Spleen (tissue), 11 donors: ENCODE measurements around the gene FADS6. TPM values are rescaled to one million over a fixed set of nuclear protein-coding genes. Genes with fewer than 3 reads are reported as not detected.

Source experiments
- DNase-seq: peaks from one replicate; pipeline ENCODE4 v3.0.0-alpha.2; 2020
- H3K27ac ChIP-seq, 8 donors: fragments of 200-600 bp; sonication (generic) in 7 of 8; 1 replicate in 4 of 8; 2 replicates in 4 of 8; pipeline versions ENCODE4 v1.5.0 to v1.8.0; 2016 to 2021; ENCODE audit warnings: inconsistent platforms in 4 of 8, mild to moderate bottlenecking in 4 of 8, moderate library complexity in 1 of 8
- H3K27me3 ChIP-seq, 7 donors: fragments of 200-600 bp; sonication (generic) in 6 of 7; replicated peaks in 1 of 7; 1 replicate in 4 of 7; 2 replicates in 3 of 7; pipeline versions ENCODE4 v1.5.0 to v1.8.0; 2016 to 2021; ENCODE audit warnings: inconsistent platforms in 3 of 7, mild to moderate bottlenecking in 1 of 7
- H3K36me3 ChIP-seq, 6 donors: fragments of 200-600 bp; sonication (generic) in 5 of 6; 1 replicate in 4 of 6; 2 replicates in 2 of 6; pipeline versions ENCODE4 v1.5.0 to v1.8.0; 2016 to 2021; ENCODE audit warnings: inconsistent platforms in 2 of 6
- H3K4me1 ChIP-seq, 6 donors: fragments of 200-600 bp; sonication (generic) in 5 of 6; 1 replicate in 3 of 6; 2 replicates in 3 of 6; pipeline versions ENCODE4 v1.5.0 to v1.8.0; 2016 to 2021; ENCODE audit warnings: inconsistent platforms in 3 of 6
- H3K4me3 ChIP-seq, 8 donors: fragments of 200-600 bp; sonication (generic) in 7 of 8; 1 replicate in 4 of 8; 2 replicates in 4 of 8; pipeline versions ENCODE4 v1.5.0 to v1.8.0; 2016 to 2021; ENCODE audit warnings: inconsistent platforms in 4 of 8, mild to moderate bottlenecking in 4 of 8, moderate library complexity in 2 of 8
- H3K9me3 ChIP-seq, 8 donors: fragments of 200-600 bp; sonication (generic) in 7 of 8; 1 replicate in 4 of 8; 2 replicates in 4 of 8; pipeline versions ENCODE4 v1.5.0 to v1.8.0; 2016 to 2021; ENCODE audit warnings: inconsistent platforms in 4 of 8
- POLR2A ChIP-seq, 3 donors: fragments of 450-650 bp; IDR thresholded peaks; one replicate each; pipeline ENCODE4 v1.5.1; 2017; ENCODE audit warnings: antibody characterized with exemption in 3 of 3, mild to moderate bottlenecking in 1 of 3
- POLR2AphosphoS5 ChIP-seq, 3 donors: sonication (generic); formaldehyde crosslinking; IDR thresholded peaks; one replicate each; pipeline ENCODE4 v1.5.1; 2017; ENCODE audit warnings: antibody characterized with exemption in 3 of 3
- WGBS, 5 donors: extraction: QIAGEN DNeasy Blood & Tissue Kit in 3 of 5; methylation state at CpG; one replicate each; pipeline versions ENCODE4 v1.1.5 to v1.1.7; 2013 to 2018; 5-methylcytosine and 5-hydroxymethylcytosine counted together
- intact Hi-C: fragments of 100-400 bp; cut with DNase I; formaldehyde crosslinking; loops from one replicate; pipeline ENCODE4 v1.15.0; 2023; ENCODE audit warnings: low total_unique reads
- polyA plus RNA-seq, 3 donors: library from polyadenylated mRNA; stranded (reverse); fragments of 200-250 nt; gene quantifications; one replicate each; pipeline ENCODE4 v1.2.1, GENCODE V29; 2013
- total RNA-seq, 7 donors: library from RNA; depleted of rRNA in 3 of 7; stranded (reverse); fragments of >200 nt in 3 of 7; fragmentation: NEBNext Ultra II Directional in 4 of 7; extraction: Animal tissue kit (Norgen Biotek cat#: 25700) in 4 of 7; gene quantifications; one replicate each; pipeline versions ENCODE4 v1.1.0 to v1.2.1, GENCODE V29; 2016 to 2021
- TF ChIP-seq, protein P1 (sequence below), 11 experiments: fragments of 200-600 bp in 7 of 11; fragments of 450-650 bp in 4 of 11; sonication (generic) in 4 of 11; IDR thresholded peaks in 8 of 11; conservative IDR thresholded peaks in 3 of 11; 1 replicate in 7 of 11; 2 replicates in 4 of 11; pipeline versions ENCODE4 v1.4.0 to v1.8.0; 2016 to 2021; ENCODE audit warnings: antibody characterized with exemption in 11 of 11, inconsistent platforms in 4 of 11, mild to moderate bottlenecking in 1 of 11
- donor health status: healthy with polysubstance abuse.
- donor health status: DM: no; HTN: no; CAD: no; lungs with moderate emphysema.
- donor health status: DM: no; HTN: no; CAD: no.
- donor health status: Bipolar disorder and iron deficiency.
- donor health status: healthy.
- donor health status: DM: no; HTN: no; CAD: no.
- donor health status: DM: yes; HTN: yes; CAD: no.

Gene FADS6
- total and polyA plus RNA-seq, 10 donors = 0.13 to 8.8 (median 3.3) TPM

- Histone ChIP-seq H3K36me3 (no peaks in the 10 kb centered on the region), H3K4me1 (peaks cover 3 to 47% (median 20%) of the 10 kb centered on the region in 6 donors), H3K27ac (no peak overlapping the region), H3K4me3 (no peak overlapping the region), H3K9me3 (no peaks in the 10 kb centered on the region), H3K27me3 (peaks cover 0 to 11% (median 0%) of the 10 kb centered on the region in 7 donors)
- DNase-seq = no peak
- intact Hi-C loops = no loop called here
- 80 to 94% (median 88%) methylated on average over 2 of the region's 2 CpGs for WGBS, 5 donors
- TF ChIP-seq, protein P1, sequence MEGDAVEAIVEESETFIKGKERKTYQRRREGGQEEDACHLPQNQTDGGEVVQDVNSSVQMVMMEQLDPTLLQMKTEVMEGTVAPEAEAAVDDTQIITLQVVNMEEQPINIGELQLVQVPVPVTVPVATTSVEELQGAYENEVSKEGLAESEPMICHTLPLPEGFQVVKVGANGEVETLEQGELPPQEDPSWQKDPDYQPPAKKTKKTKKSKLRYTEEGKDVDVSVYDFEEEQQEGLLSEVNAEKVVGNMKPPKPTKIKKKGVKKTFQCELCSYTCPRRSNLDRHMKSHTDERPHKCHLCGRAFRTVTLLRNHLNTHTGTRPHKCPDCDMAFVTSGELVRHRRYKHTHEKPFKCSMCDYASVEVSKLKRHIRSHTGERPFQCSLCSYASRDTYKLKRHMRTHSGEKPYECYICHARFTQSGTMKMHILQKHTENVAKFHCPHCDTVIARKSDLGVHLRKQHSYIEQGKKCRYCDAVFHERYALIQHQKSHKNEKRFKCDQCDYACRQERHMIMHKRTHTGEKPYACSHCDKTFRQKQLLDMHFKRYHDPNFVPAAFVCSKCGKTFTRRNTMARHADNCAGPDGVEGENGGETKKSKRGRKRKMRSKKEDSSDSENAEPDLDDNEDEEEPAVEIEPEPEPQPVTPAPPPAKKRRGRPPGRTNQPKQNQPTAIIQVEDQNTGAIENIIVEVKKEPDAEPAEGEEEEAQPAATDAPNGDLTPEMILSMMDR (IDR thresholded peaks at IDR 0.05 in 8 of 11, conservative IDR thresholded peaks at IDR 0.05 in 3 of 11) = no peak
- TF ChIP-seq POLR2A (IDR thresholded peaks at IDR 0.05) (no peak), POLR2AphosphoS5 (IDR thresholded peaks at IDR 0.05) (no peak)
These were observed 14.8 kb downstream of the FADS6 start for GRCh38 chr17:74878658-74879057.

DNA sequence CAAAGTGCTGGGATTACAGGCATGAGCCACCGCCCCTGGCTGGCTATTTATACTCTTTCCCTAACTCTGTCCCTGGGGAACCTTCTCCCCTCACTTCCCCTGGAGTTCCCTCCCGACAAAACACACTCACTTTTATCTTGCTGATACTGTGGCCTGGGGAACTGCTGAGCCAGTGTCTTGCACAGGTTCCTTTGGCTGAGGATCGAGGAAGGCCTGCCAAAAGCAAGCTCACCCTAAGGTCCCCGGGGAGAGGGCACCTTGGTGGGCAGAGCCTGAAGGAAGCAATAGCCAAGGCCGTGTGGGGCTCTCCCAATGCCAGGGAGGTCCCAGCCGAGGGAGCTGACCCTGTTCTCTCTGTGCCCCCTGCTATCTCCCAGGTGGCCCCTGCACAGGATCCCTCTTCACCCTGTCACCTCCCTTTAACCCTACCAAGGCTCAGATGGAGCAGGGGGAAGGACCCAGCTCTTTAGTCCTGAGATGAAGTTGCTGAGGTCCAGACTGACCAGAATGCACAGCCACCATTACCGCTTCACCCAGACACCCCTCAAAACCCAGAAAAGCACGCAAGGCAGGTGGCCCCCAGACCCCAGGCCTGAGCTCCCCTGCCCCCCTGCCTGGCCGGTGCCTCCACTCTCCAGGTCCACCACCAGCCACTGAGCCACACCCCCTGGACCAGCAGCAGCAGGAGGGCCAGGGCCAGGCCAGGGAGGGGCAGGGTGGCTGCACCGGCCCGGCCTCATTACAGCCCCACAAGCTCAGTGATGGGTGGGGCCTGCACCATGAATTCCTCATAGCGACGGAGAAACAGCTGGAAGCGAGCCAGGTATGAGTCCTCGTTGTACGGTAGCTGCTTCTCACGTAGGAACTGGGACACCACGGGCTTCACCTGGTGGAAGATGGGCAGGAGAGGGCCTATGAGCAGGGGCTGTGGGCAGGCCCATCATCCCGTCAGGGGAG lies 15.6 kb downstream of the FADS6 start:
- H3K4me1 ChIP-seq = peaks cover 3 to 41% (median 18%) of the 10 kb centered on the region in 6 donors
- 63 to 72% (median 66%) methylated on average over 14 to 19 of the region's 19 CpGs for WGBS, 5 donors
- no peaks in the 10 kb centered on the region for H3K9me3 ChIP-seq
- peaks cover 0 to 7% (median 0%) of the 10 kb centered on the region in 7 donors for H3K27me3 ChIP-seq
- no peaks in the 10 kb centered on the region for H3K36me3 ChIP-seq
- peak in 1 of 3 donors; percentile 18 for TF ChIP-seq POLR2AphosphoS5 (IDR thresholded peaks at IDR 0.05)
- TF ChIP-seq POLR2A (IDR thresholded peaks at IDR 0.05) = no peak
- TF ChIP-seq, protein P1 (IDR thresholded peaks at IDR 0.05 in 8 of 11, conservative IDR thresholded peaks at IDR 0.05 in 3 of 11) = no peak
- intact Hi-C loops = no loop called here
- DNase-seq = no peak
- H3K27ac ChIP-seq = peak overlapping the region in 1 of 8 donors; percentile 13
- H3K4me3 ChIP-seq = no peak overlapping the region

DNA sequence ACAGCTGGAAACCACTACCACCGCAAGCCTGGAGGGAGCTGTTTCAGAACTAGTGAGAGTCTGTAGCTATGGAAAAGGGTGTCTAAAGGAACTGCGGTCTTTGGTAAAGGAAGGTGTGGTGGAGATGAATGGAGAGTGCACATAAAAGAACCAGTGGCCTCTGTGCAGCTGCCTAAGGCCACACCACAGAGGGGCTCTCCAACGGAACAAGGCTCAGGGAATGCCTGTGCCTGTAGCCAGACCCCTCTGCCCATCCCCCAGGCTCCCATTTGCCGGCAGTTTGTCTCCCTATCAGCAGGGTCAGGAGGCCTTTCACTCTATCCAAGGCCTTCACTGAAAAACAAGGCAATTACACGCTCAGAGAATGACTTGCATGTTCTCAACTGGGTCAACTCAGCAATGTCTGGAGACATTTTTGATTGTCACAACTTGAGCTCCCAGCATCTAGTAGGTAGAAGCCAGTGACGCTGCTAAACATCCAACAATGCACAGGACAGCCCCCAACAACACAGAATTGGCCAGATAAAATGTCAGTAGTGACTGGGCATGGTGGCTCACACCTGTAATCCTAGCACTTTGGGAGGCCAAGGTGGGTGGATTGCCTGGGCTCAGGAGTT lies 17.3 kb downstream of the FADS6 start:
- no peaks in the 10 kb centered on the region for H3K27me3 ChIP-seq
- peaks cover 3 to 51% (median 32%) of the 10 kb centered on the region in 6 donors for H3K4me1 ChIP-seq
- H3K9me3 ChIP-seq = no peaks in the 10 kb centered on the region
- no peak overlapping the region for H3K4me3 ChIP-seq
- no peak overlapping the region for H3K27ac ChIP-seq
- intact Hi-C loops = no loop called here
- TF ChIP-seq POLR2A (IDR thresholded peaks at IDR 0.05) (no peak), POLR2AphosphoS5 (IDR thresholded peaks at IDR 0.05) (no peak)
- TF ChIP-seq, protein P1 (IDR thresholded peaks at IDR 0.05 in 8 of 11, conservative IDR thresholded peaks at IDR 0.05 in 3 of 11) = no peak
- DNase-seq = no peak
- no peaks in the 10 kb centered on the region for H3K36me3 ChIP-seq
- WGBS, 5 donors = 76 to 81% (median 78%) methylated on average over 6 of the region's 6 CpGs
